HG02884 (cell line): ENCODE results near the gene PCNP.
"Not testable (repeated sequence)": the region's sequence is repeated elsewhere in the genome, so short reads cannot be mapped to it uniquely, and the experiment has no call there.

Source experiments
- ATAC-seq: cut with Tn5 transposase; IDR thresholded peaks from one replicate; pipeline ENCODE4 v1.9.1; 2021; ENCODE audit warnings: mild to moderate bottlenecking, moderate library complexity; ENCODE audit not compliant: unreplicated experiment

The PCNP gene

GRCh38 chr3:101561630-101562328 is 12.2 kb upstream of the PCNP start, which contains the start of gene TRMT10C:
Gene TRMT10C, plus strand, starts transcription at chr3:101561868. Its CDS starts 2,914 bp downstream, at chr3:101564782.
- ATAC-seq: peak; percentile 99

- ATAC-seq: no peak
Measured at GRCh38 chr3:101567528-101568317, 6.3 kb upstream of the PCNP start.

GRCh38 chr3:101571028-101571895 is 2.7 kb upstream of the PCNP start:
- ATAC-seq: no peak

GRCh38 chr3:101574388-101575112 is 570 bp downstream of the PCNP start:
- peak; percentile 34 for ATAC-seq

GRCh38 chr3:101577286-101577685 is 3.3 kb downstream of the PCNP start:
- ATAC-seq: no peak

GRCh38 chr3:101588616-101589015 is 14.6 kb downstream of the PCNP start:
- no peak for ATAC-seq

- ATAC-seq: no peak
Measured at GRCh38 chr3:101591071-101591470, 17.1 kb downstream of the PCNP start.

GRCh38 chr3:101602731-101603130 is 28.8 kb downstream of the PCNP start:
- no peak for ATAC-seq

GRCh38 chr3:101603184-101603583 is 29.2 kb downstream of the PCNP start:
- no peak for ATAC-seq

GRCh38 chr3:101605398-101605797 is 31.4 kb downstream of the PCNP start:
- not testable (repeated sequence) for ATAC-seq

GRCh38 chr3:101611023-101611422 is 37.0 kb downstream of the PCNP start:
- no peak for ATAC-seq

- ATAC-seq: not testable (repeated sequence)
Measured at GRCh38 chr3:101613014-101613413, 39.0 kb downstream of the PCNP start.

GRCh38 chr3:101615525-101615924 is 41.5 kb downstream of the PCNP start:
- no peak for ATAC-seq

GRCh38 chr3:101617478-101617877 is 43.5 kb downstream of the PCNP start:
- ATAC-seq: no peak

GRCh38 chr3:101618726-101619125 is 44.7 kb downstream of the PCNP start:
- ATAC-seq: no peak

GRCh38 chr3:101619734-101620133 is 45.8 kb downstream of the PCNP start:
- ATAC-seq: no peak

GRCh38 chr3:101623656-101624055 is 49.7 kb downstream of the PCNP start:
- no peak for ATAC-seq

GRCh38 chr3:101624857-101625256 is 50.9 kb downstream of the PCNP start:
- ATAC-seq: no peak

- ATAC-seq: no peak
Measured at GRCh38 chr3:101625879-101626278, 51.9 kb downstream of the PCNP start.

GRCh38 chr3:101629219-101629618 is 55.2 kb downstream of the PCNP start:
- no peak for ATAC-seq
